ES-I3 (cell line): ENCODE measurements around the gene BRMS1L.

Experiments
- H3K36me3 ChIP-seq: 2 replicates; pipeline ENCODE4 v1.6.1; 2013; ENCODE audit warnings: mild to moderate bottlenecking, low read length, control low read depth, moderate library complexity; ENCODE audit not compliant: insufficient read depth
- H3K4me1 ChIP-seq: 2 replicates; pipeline ENCODE4 v1.6.1; 2013; ENCODE audit warnings: mild to moderate bottlenecking, control low read depth, low read length; ENCODE audit not compliant: insufficient read depth
- H3K9ac ChIP-seq: 2 replicates; pipeline ENCODE4 v1.6.1; 2013; ENCODE audit warnings: low read depth, mild to moderate bottlenecking, low read length, moderate library complexity
- H3K9me3 ChIP-seq: 2 replicates; pipeline ENCODE4 v1.6.1; 2013; ENCODE audit warnings: mild to moderate bottlenecking, low read length, moderate library complexity; ENCODE audit not compliant: control insufficient read depth, insufficient read depth

Gene BRMS1L

DNA sequence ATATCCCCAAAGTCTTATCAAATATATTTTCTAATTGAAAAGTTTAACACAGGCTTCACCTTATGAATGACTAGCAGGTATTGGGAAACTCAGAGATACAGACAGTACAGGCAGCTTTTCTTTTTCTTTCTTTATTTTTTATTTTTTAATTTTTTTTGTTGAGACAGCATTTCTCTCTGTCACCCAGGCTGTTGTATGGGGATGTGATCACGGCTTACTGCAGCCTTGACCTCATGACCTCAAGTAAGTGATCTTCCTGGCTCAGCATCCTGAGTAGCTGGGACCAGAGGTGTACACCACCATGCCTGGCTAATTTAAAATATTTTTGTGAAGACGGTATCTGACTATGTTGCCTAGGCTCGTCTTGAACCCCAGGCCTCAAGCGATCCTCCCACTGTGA is 85.0 kb downstream of the BRMS1L start:
- Histone ChIP-seq H3K4me1 (no peaks in the 10 kb centered on the region), H3K9ac (no peak overlapping the region), H3K9me3 (no peaks in the 10 kb centered on the region), H3K36me3 (no peaks in the 10 kb centered on the region)

GRCh38 chr14:35915185-35915584 is 89.0 kb downstream of the BRMS1L start:
- H3K36me3 ChIP-seq, result no peaks in the 10 kb centered on the region
- peaks cover 3% of the 10 kb centered on the region; the same call in 1 of the 2 replicates for H3K9me3 ChIP-seq
- H3K9ac ChIP-seq, result no peak overlapping the region
- no peaks in the 10 kb centered on the region for H3K4me1 ChIP-seq

DNA sequence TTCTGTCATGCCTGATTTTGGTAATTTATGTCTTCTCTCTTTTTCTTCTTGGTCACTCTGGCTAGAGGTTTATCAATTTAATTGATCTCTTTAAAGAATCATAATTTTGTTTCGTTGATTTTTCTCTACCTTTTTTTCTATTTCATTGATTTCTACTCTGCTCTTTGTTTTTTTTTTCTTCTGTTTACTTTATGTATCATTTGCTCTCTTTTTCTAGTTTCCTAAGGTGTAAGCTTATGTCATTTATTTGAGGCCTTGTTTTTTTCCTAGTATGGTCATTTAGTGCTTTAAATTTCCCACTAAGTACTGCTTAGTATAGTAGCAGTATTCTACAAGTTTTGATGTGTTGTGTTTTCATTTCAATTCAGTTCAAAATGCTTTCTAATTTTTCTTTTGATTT is 89.6 kb downstream of the BRMS1L start:
- H3K4me1 ChIP-seq, result no peaks in the 10 kb centered on the region
- no peak overlapping the region for H3K9ac ChIP-seq
- peaks cover 3% of the 10 kb centered on the region; the same call in 1 of the 2 replicates for H3K9me3 ChIP-seq
- H3K36me3 ChIP-seq, result no peaks in the 10 kb centered on the region
